WTC11 (cell line): ENCODE data around the gene GRM4. TPM values are rescaled to one million over a fixed set of nuclear protein-coding genes. Genes with fewer than 3 reads are reported as not detected.

ENCODE experiments used
- ATAC-seq: fragments of 200-7000 bp; cut with Tn5 transposase; 2 replicates; pipeline ENCODE4 v1.10.0; 2021; ENCODE audit warnings: mild to moderate bottlenecking, moderate library complexity
- CTCF ChIA-PET: fragments of 300-600 bp; sonication (Branson Sonifier 250); formaldehyde crosslinking; loops from one replicate; lab custom pipeline; 2021; ENCODE audit warnings: antibody characterized with exemption; lab: Charles Lee
- POLR2A ChIA-PET: fragments of 350-600 bp; sonication (Branson Sonifier 250); formaldehyde crosslinking; loops from one replicate; lab custom pipeline; 2021; ENCODE audit warnings: antibody characterized with exemption; lab: Charles Lee
- DNase-seq: peaks from one replicate; pipeline ENCODE4 v3.0.0; 2021; ENCODE audit warnings: low spot score
- H3K27ac Mint-ChIP-seq: 2 replicates; pipeline ENCODE4 v1.8.0; 2021; ENCODE audit warnings: mixed read lengths
- H3K27me3 Mint-ChIP-seq: 2 replicates; pipeline ENCODE4 v1.8.0; 2021; ENCODE audit warnings: low read depth, mild to moderate bottlenecking, moderate library complexity, mixed read lengths
- H3K36me3 Mint-ChIP-seq: 2 replicates; pipeline ENCODE4 v1.8.0; 2021; ENCODE audit warnings: mixed read lengths
- H3K4me1 Mint-ChIP-seq: 2 replicates; pipeline ENCODE4 v1.8.0; 2022; ENCODE audit warnings: mixed read lengths
- H3K4me3 Mint-ChIP-seq: 2 replicates; pipeline ENCODE4 v1.8.0; 2021; ENCODE audit warnings: mild to moderate bottlenecking, moderate library complexity, mixed read lengths
- H3K9me3 Mint-ChIP-seq: 2 replicates; pipeline ENCODE4 v1.8.0; 2021; ENCODE audit warnings: mixed read lengths
- AFF4 ChIP-seq: sonication (generic); formaldehyde crosslinking; IDR thresholded peaks from 2 replicates; pipeline ENCODE4 v1.8.1; 2023; ENCODE audit warnings: mild to moderate bottlenecking, missing genetic modification reagents, borderline replicate concordance
- ATF3 ChIP-seq: sonication (generic); formaldehyde crosslinking; conservative IDR thresholded peaks from 2 replicates; pipeline ENCODE4 v1.8.1; 2022; ENCODE audit warnings: mild to moderate bottlenecking, missing genetic modification reagents
- CREB1 ChIP-seq: sonication (generic); formaldehyde crosslinking; IDR thresholded peaks from 2 replicates; pipeline ENCODE4 v1.8.0; 2023; ENCODE audit warnings: mild to moderate bottlenecking, missing genetic modification reagents
- EMX1 ChIP-seq: fragments of 250-450 bp; sonication (Bioruptor Pico); IDR thresholded peaks from 2 replicates; pipeline ENCODE4 v1.8.0; 2021; ENCODE audit warnings: mild to moderate bottlenecking
- ERG ChIP-seq: fragments of 250-450 bp; sonication (Bioruptor Pico); IDR thresholded peaks from 2 replicates; pipeline ENCODE4 v1.8.0; 2021; ENCODE audit warnings: mild to moderate bottlenecking
- FOXK1 ChIP-seq: sonication (generic); formaldehyde crosslinking; IDR thresholded peaks from 2 replicates; pipeline ENCODE4 v1.8.0; 2022; ENCODE audit warnings: mild to moderate bottlenecking, moderate library complexity, missing genetic modification reagents
- FOXP4 ChIP-seq: sonication (generic); formaldehyde crosslinking; IDR thresholded peaks from 2 replicates; pipeline ENCODE4 v1.8.0; 2022; ENCODE audit warnings: mild to moderate bottlenecking, missing genetic modification reagents
- MXD4 ChIP-seq: fragments of 250-450 bp; sonication (Bioruptor Pico); IDR thresholded peaks from 2 replicates; pipeline ENCODE4 v1.8.0; 2021; ENCODE audit warnings: mild to moderate bottlenecking, moderate library complexity, borderline replicate concordance
- NFE2L1 ChIP-seq: sonication (generic); formaldehyde crosslinking; IDR thresholded peaks from 2 replicates; pipeline ENCODE4 v1.8.1; 2023; ENCODE audit warnings: missing genetic modification reagents
- PRDM15 ChIP-seq: sonication (generic); formaldehyde crosslinking; IDR thresholded peaks from 2 replicates; pipeline ENCODE4 v1.8.0; 2022; ENCODE audit warnings: missing genetic modification reagents
- PREB ChIP-seq: sonication (generic); formaldehyde crosslinking; IDR thresholded peaks from 2 replicates; pipeline ENCODE4 v1.8.1; 2022; ENCODE audit warnings: mild to moderate bottlenecking, missing genetic modification reagents, moderate library complexity, borderline replicate concordance
- ZNF423 ChIP-seq: fragments of 250-450 bp; sonication (Bioruptor Pico); IDR thresholded peaks from 2 replicates; pipeline ENCODE4 v2.1.2; 2022; ENCODE audit warnings: mild to moderate bottlenecking, moderate library complexity
- ZNF425 ChIP-seq: fragments of 250-450 bp; sonication (Bioruptor Pico); conservative IDR thresholded peaks from 2 replicates; pipeline ENCODE4 v1.9.0; 2021; ENCODE audit warnings: mild to moderate bottlenecking
- total RNA-seq: library from RNA; stranded (reverse); gene quantifications from 3 replicates; pipeline ENCODE4 v1.2.3, GENCODE V29; 2021

GRM4 gene
- total RNA-seq, 1 experiment from 2014 or later, result 34.5 TPM

GRCh38 chr6:34100788-34101187 lies 45.1 kb downstream of the GRM4 start:
- Mint-ChIP-seq H3K27me3 (no peaks in the 10 kb centered on the region), H3K27ac (no peak overlapping the region), H3K36me3 (peaks cover 5% of the 10 kb centered on the region; the same call in 1 of the 2 replicates), H3K4me3 (no peak overlapping the region), H3K4me1 (peaks cover 36% of the 10 kb centered on the region), H3K9me3 (no peaks in the 10 kb centered on the region)
- TF ChIP-seq ERG (CRISPR knock-in tag) (no peak), NFE2L1 (CRISPR knock-in tag) (no peak), ZNF425 (CRISPR knock-in tag) (no peak), ZNF423 (CRISPR knock-in tag) (no peak), FOXK1 (no peak), PRDM15 (CRISPR knock-in tag) (no peak), ATF3 (CRISPR knock-in tag) (no peak)
- ChIA-PET CTCF (interaction anchor here (0.7 to 3.8 kb wide), 5 partner anchors 8 to 143 kb away, joined by 3 to 18 read pairs (median 4); partner anchors contain the start of gene GRM4), POLR2A (no interaction called here)
- no peak for DNase-seq
- no peak for ATAC-seq

GRCh38 chr6:34099878-34100277 lies 46.0 kb downstream of the GRM4 start:
- Mint-ChIP-seq H3K27ac (peak overlapping the region; percentile 73; the same call in 1 of the 2 replicates), H3K36me3 (peaks cover 5% of the 10 kb centered on the region; the same call in 1 of the 2 replicates), H3K4me1 (peaks cover 44% of the 10 kb centered on the region), H3K27me3 (no peaks in the 10 kb centered on the region), H3K4me3 (no peak overlapping the region), H3K9me3 (no peaks in the 10 kb centered on the region)
- DNase-seq (no peak), ATAC-seq (no peak)
- ChIA-PET POLR2A (interaction anchor here (1.0 kb wide), 1 partner anchor 14 kb away, joined by 3 read pairs; no protein-coding TSS in a partner anchor), CTCF (interaction anchor here (1.0 to 3.8 kb wide), 6 partner anchors 21 to 142 kb away, joined by 3 to 18 read pairs (median 4); partner anchors contain the start of gene GRM4)
- no peak for TF ChIP-seq EMX1 (CRISPR knock-in tag)
- TF ChIP-seq FOXP4 (CRISPR knock-in tag), result no peak
- no peak for TF ChIP-seq CREB1 (CRISPR knock-in tag)
- no peak for TF ChIP-seq MXD4 (CRISPR knock-in tag)
- TF ChIP-seq PRDM15 (CRISPR knock-in tag), result no peak
- TF ChIP-seq ERG (CRISPR knock-in tag), result no peak
- TF ChIP-seq PREB (CRISPR knock-in tag), result no peak
- TF ChIP-seq AFF4 (CRISPR knock-in tag), result no peak
